Spleen (tissue), 11 donors: ENCODE measurements around the gene MEI1. TPM values are rescaled to one million over a fixed set of nuclear protein-coding genes. Genes with fewer than 3 reads are reported as not detected.

Experiments
- DNase-seq: peaks from one replicate; pipeline ENCODE4 v3.0.0-alpha.2; 2020
- H3K27ac ChIP-seq, 8 donors: fragments of 200-600 bp; sonication (generic) in 7 of 8; 1 replicate in 4 of 8; 2 replicates in 4 of 8; pipeline versions ENCODE4 v1.5.0 to v1.8.0; 2016 to 2021; ENCODE audit warnings: inconsistent platforms in 4 of 8, mild to moderate bottlenecking in 4 of 8, moderate library complexity in 1 of 8
- H3K27me3 ChIP-seq, 7 donors: fragments of 200-600 bp; sonication (generic) in 6 of 7; replicated peaks in 1 of 7; 1 replicate in 4 of 7; 2 replicates in 3 of 7; pipeline versions ENCODE4 v1.5.0 to v1.8.0; 2016 to 2021; ENCODE audit warnings: inconsistent platforms in 3 of 7, mild to moderate bottlenecking in 1 of 7
- H3K36me3 ChIP-seq, 6 donors: fragments of 200-600 bp; sonication (generic) in 5 of 6; 1 replicate in 4 of 6; 2 replicates in 2 of 6; pipeline versions ENCODE4 v1.5.0 to v1.8.0; 2016 to 2021; ENCODE audit warnings: inconsistent platforms in 2 of 6
- H3K4me1 ChIP-seq, 6 donors: fragments of 200-600 bp; sonication (generic) in 5 of 6; 1 replicate in 3 of 6; 2 replicates in 3 of 6; pipeline versions ENCODE4 v1.5.0 to v1.8.0; 2016 to 2021; ENCODE audit warnings: inconsistent platforms in 3 of 6
- H3K4me3 ChIP-seq, 8 donors: fragments of 200-600 bp; sonication (generic) in 7 of 8; 1 replicate in 4 of 8; 2 replicates in 4 of 8; pipeline versions ENCODE4 v1.5.0 to v1.8.0; 2016 to 2021; ENCODE audit warnings: inconsistent platforms in 4 of 8, mild to moderate bottlenecking in 4 of 8, moderate library complexity in 2 of 8
- H3K9me3 ChIP-seq, 8 donors: fragments of 200-600 bp; sonication (generic) in 7 of 8; 1 replicate in 4 of 8; 2 replicates in 4 of 8; pipeline versions ENCODE4 v1.5.0 to v1.8.0; 2016 to 2021; ENCODE audit warnings: inconsistent platforms in 4 of 8
- CTCF ChIP-seq, 11 experiments: fragments of 200-600 bp in 7 of 11; fragments of 450-650 bp in 4 of 11; sonication (generic) in 4 of 11; IDR thresholded peaks in 8 of 11; conservative IDR thresholded peaks in 3 of 11; 1 replicate in 7 of 11; 2 replicates in 4 of 11; pipeline versions ENCODE4 v1.4.0 to v1.8.0; 2016 to 2021; ENCODE audit warnings: antibody characterized with exemption in 11 of 11, inconsistent platforms in 4 of 11, mild to moderate bottlenecking in 1 of 11
- POLR2A ChIP-seq, 3 donors: fragments of 450-650 bp; IDR thresholded peaks; one replicate each; pipeline ENCODE4 v1.5.1; 2017; ENCODE audit warnings: antibody characterized with exemption in 3 of 3, mild to moderate bottlenecking in 1 of 3
- POLR2AphosphoS5 ChIP-seq, 3 donors: sonication (generic); formaldehyde crosslinking; IDR thresholded peaks; one replicate each; pipeline ENCODE4 v1.5.1; 2017; ENCODE audit warnings: antibody characterized with exemption in 3 of 3
- WGBS, 5 donors: extraction: QIAGEN DNeasy Blood & Tissue Kit in 3 of 5; methylation state at CpG; one replicate each; pipeline versions ENCODE4 v1.1.5 to v1.1.7; 2013 to 2018; 5-methylcytosine and 5-hydroxymethylcytosine counted together
- intact Hi-C: fragments of 100-400 bp; cut with DNase I; formaldehyde crosslinking; loops from one replicate; pipeline ENCODE4 v1.15.0; 2023; ENCODE audit warnings: low total_unique reads
- polyA plus RNA-seq, 3 donors: library from polyadenylated mRNA; stranded (reverse); fragments of 200-250 nt; gene quantifications; one replicate each; pipeline ENCODE4 v1.2.1, GENCODE V29; 2013
- total RNA-seq, 7 donors: library from RNA; depleted of rRNA in 3 of 7; stranded (reverse); fragments of >200 nt in 3 of 7; fragmentation: NEBNext Ultra II Directional in 4 of 7; extraction: Animal tissue kit (Norgen Biotek cat#: 25700) in 4 of 7; gene quantifications; one replicate each; pipeline versions ENCODE4 v1.1.0 to v1.2.1, GENCODE V29; 2016 to 2021
- donor health status: healthy with polysubstance abuse.
- donor health status: DM: no; HTN: no; CAD: no; lungs with moderate emphysema.
- donor health status: DM: no; HTN: no; CAD: no.
- donor health status: Bipolar disorder and iron deficiency.
- donor health status: healthy.
- donor health status: DM: no; HTN: no; CAD: no.
- donor health status: DM: yes; HTN: yes; CAD: no.

MEI1 gene
- total and polyA plus RNA-seq, 10 donors: 17.7 to 56.5 (median 22.1) TPM

GRCh38 chr22:41793871-41794270 lies 94.6 kb downstream of the MEI1 start:
- 97 to 100% (median 98%) methylated on average over 3 of the region's 3 CpGs for WGBS, 5 donors
- Histone ChIP-seq H3K9me3 (no peaks in the 10 kb centered on the region), H3K4me3 (no peak overlapping the region), H3K27ac (no peak overlapping the region), H3K27me3 (no peaks in the 10 kb centered on the region), H3K36me3 (peaks cover 0 to 53% (median 11%) of the 10 kb centered on the region in 6 donors), H3K4me1 (peaks cover 0 to under 1% (median 0%) of the 10 kb centered on the region in 6 donors)
- DNase-seq: no peak
- TF ChIP-seq POLR2AphosphoS5 (IDR thresholded peaks at IDR 0.05) (no peak), POLR2A (IDR thresholded peaks at IDR 0.05) (no peak), CTCF (IDR thresholded peaks at IDR 0.05 in 8 of 11, conservative IDR thresholded peaks at IDR 0.05 in 3 of 11) (no peak)
- intact Hi-C loops: no loop called here

- no peak for DNase-seq
- TF ChIP-seq POLR2AphosphoS5 (IDR thresholded peaks at IDR 0.05) (no peak), POLR2A (IDR thresholded peaks at IDR 0.05) (no peak), CTCF (IDR thresholded peaks at IDR 0.05 in 8 of 11, conservative IDR thresholded peaks at IDR 0.05 in 3 of 11) (no peak)
- peaks cover 0 to 23% (median 6%) of the 10 kb centered on the region in 6 donors for H3K36me3 ChIP-seq
- no peaks in the 10 kb centered on the region for H3K9me3 ChIP-seq
- H3K4me1 ChIP-seq: peaks cover 5 to 48% (median 23%) of the 10 kb centered on the region in 6 donors
- H3K27ac ChIP-seq: peak overlapping the region in 2 of 8 donors; percentile 94
- intact Hi-C loops: no loop called here
- WGBS, 5 donors: 91 to 96% (median 94%) methylated on average over 2 of the region's 2 CpGs
- no peaks in the 10 kb centered on the region for H3K27me3 ChIP-seq
- no peak overlapping the region for H3K4me3 ChIP-seq
These were observed 99.4 kb downstream of the MEI1 start for GRCh38 chr22:41798736-41799135.

GRCh38 chr22:41799486-41800347 lies 100.4 kb downstream of the MEI1 start:
- peak overlapping the region; percentile 55 to 93 (median 84) for H3K4me3 ChIP-seq
- H3K9me3 ChIP-seq: no peaks in the 10 kb centered on the region
- 5 to 20% (median 13%) methylated on average over 19 to 38 of the region's 38 CpGs for WGBS, 5 donors
- H3K27ac ChIP-seq: peak overlapping the region; percentile 85 to 98 (median 94)
- H3K27me3 ChIP-seq: no peaks in the 10 kb centered on the region
- intact Hi-C loops: no loop called here
- peaks cover 0 to 14% (median 2%) of the 10 kb centered on the region in 6 donors for H3K36me3 ChIP-seq
- TF ChIP-seq POLR2AphosphoS5 (IDR thresholded peaks at IDR 0.05) (no peak), CTCF (IDR thresholded peaks at IDR 0.05 in 8 of 11, conservative IDR thresholded peaks at IDR 0.05 in 3 of 11) (no peak), POLR2A (IDR thresholded peaks at IDR 0.05) (no peak)
- peaks cover 5 to 52% (median 23%) of the 10 kb centered on the region in 6 donors for H3K4me1 ChIP-seq
- peak; percentile 84 for DNase-seq
